ENCODE results near the gene MALT1.

- TF ChIP-seq EZH2 (IDR thresholded peaks at IDR 0.05; ENCODE audit: low read length, unreplicated experiment) = no peak
- TF ChIP-seq, protein P1, sequence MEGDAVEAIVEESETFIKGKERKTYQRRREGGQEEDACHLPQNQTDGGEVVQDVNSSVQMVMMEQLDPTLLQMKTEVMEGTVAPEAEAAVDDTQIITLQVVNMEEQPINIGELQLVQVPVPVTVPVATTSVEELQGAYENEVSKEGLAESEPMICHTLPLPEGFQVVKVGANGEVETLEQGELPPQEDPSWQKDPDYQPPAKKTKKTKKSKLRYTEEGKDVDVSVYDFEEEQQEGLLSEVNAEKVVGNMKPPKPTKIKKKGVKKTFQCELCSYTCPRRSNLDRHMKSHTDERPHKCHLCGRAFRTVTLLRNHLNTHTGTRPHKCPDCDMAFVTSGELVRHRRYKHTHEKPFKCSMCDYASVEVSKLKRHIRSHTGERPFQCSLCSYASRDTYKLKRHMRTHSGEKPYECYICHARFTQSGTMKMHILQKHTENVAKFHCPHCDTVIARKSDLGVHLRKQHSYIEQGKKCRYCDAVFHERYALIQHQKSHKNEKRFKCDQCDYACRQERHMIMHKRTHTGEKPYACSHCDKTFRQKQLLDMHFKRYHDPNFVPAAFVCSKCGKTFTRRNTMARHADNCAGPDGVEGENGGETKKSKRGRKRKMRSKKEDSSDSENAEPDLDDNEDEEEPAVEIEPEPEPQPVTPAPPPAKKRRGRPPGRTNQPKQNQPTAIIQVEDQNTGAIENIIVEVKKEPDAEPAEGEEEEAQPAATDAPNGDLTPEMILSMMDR (conservative IDR thresholded peaks at IDR 0.05; ENCODE audit: low read depth, low read length) = no peak
Measured at GRCh38 chr18:58630071-58630470, 41.2 kb upstream of the MALT1 start.

Measured in PC-3 (cell line).